BLaER1 treated with 17β-estradiol and CSF1 and Interleukin-3, amounts not matched to agents 10 nM and 100 nM (cell line): Measurements from ENCODE around the gene HAAO.
A peak's percentile ranks its signal among the peaks of the same experiment; 100 is the strongest.

ENCODE experiments used
- H3K27ac ChIP-seq, 11 experiments: shearing (Covaris generic); formaldehyde crosslinking; 2 replicates each; pipeline ENCODE4 v1.8.1; 2022
- H3K27me3 ChIP-seq, 11 experiments: shearing (Covaris generic); formaldehyde crosslinking; 2 replicates each; pipeline ENCODE4 v1.8.1; 2022
- H3K36me3 ChIP-seq, 11 experiments: shearing (Covaris generic); formaldehyde crosslinking; 2 replicates each; pipeline ENCODE4 v1.8.1; 2022
- H3K4me1 ChIP-seq, 10 experiments: shearing (Covaris generic); formaldehyde crosslinking; 2 replicates each; pipeline ENCODE4 v1.8.1; 2022
- H3K4me2 ChIP-seq, 11 experiments: shearing (Covaris generic); formaldehyde crosslinking; 2 replicates each; pipeline ENCODE4 v1.8.1; 2022
- H3K4me3 ChIP-seq, 10 experiments: shearing (Covaris generic); formaldehyde crosslinking; 2 replicates each; pipeline ENCODE4 v1.8.1; 2022
- H3K9ac ChIP-seq, 11 experiments: shearing (Covaris generic); formaldehyde crosslinking; 2 replicates each; pipeline ENCODE4 v1.8.1; 2022
- H3K9me3 ChIP-seq, 11 experiments: shearing (Covaris generic); formaldehyde crosslinking; replicated peaks in 1 of 11; 2 replicates each; pipeline ENCODE4 v1.8.1; 2022
- H4K20me1 ChIP-seq, 11 experiments: shearing (Covaris generic); formaldehyde crosslinking; 2 replicates each; pipeline ENCODE4 v1.8.1; 2022
- Cebpa-rat ChIP-seq, 11 experiments: shearing (Covaris generic); IDR thresholded peaks; 2 replicates each; pipeline ENCODE4 v1.8.1; 2022

Gene HAAO

GRCh38 chr2:42819160-42819559 is 26.8 kb upstream of the HAAO start:
- Histone ChIP-seq H3K36me3 (no peaks in the 10 kb centered on the region), H3K4me2 (no peak overlapping the region), H3K9me3 (peaks cover 18 to 60% (median 23%) of the 10 kb centered on the region in 11 experiments), H3K4me1 (peaks cover 0 to 6% (median 4%) of the 10 kb centered on the region in 10 experiments; a peak in 9 of 20 replicates), H3K27ac (no peak overlapping the region), H3K9ac (no peak overlapping the region), H3K4me3 (no peak overlapping the region), H3K27me3 (0 out of 22 replicates have a peak, but pooled peaks cover 0 to 3% (median 0%) of the 10 kb centered on the region in 11 experiments), H4K20me1 (no peaks in the 10 kb centered on the region)
- no peak for TF ChIP-seq Cebpa-rat (IDR thresholded peaks at IDR 0.05)

- H3K9ac ChIP-seq = no peak overlapping the region
- H3K4me3 ChIP-seq = no peak overlapping the region
- H3K4me2 ChIP-seq = no peak overlapping the region
- H3K36me3 ChIP-seq = no peaks in the 10 kb centered on the region
- H3K27ac ChIP-seq = no peak overlapping the region
- peaks cover 13 to 23% (median 14%) of the 10 kb centered on the region in 10 experiments for H3K4me1 ChIP-seq
- no peak for TF ChIP-seq Cebpa-rat (IDR thresholded peaks at IDR 0.05)
- H4K20me1 ChIP-seq = no peaks in the 10 kb centered on the region
- H3K27me3 ChIP-seq = no peaks in the 10 kb centered on the region
- H3K9me3 ChIP-seq = peaks cover 25 to 52% (median 29%) of the 10 kb centered on the region in 11 experiments
Observed at GRCh38 chr2:42815726-42816125, 23.3 kb upstream of the HAAO start.

GRCh38 chr2:42813763-42814162 is 21.4 kb upstream of the HAAO start:
- Histone ChIP-seq H3K36me3 (no peaks in the 10 kb centered on the region), H3K4me1 (peaks cover 21 to 33% (median 23%) of the 10 kb centered on the region in 10 experiments), H3K4me2 (no peak overlapping the region), H3K9me3 (peaks cover 23 to 49% (median 27%) of the 10 kb centered on the region in 11 experiments), H3K27me3 (no peaks in the 10 kb centered on the region), H3K4me3 (no peak overlapping the region), H3K27ac (no peak overlapping the region), H4K20me1 (no peaks in the 10 kb centered on the region), H3K9ac (no peak overlapping the region)
- TF ChIP-seq Cebpa-rat (IDR thresholded peaks at IDR 0.05) = no peak

GRCh38 chr2:42812899-42813479 is 20.6 kb upstream of the HAAO start:
- Histone ChIP-seq H3K27ac (peak overlapping the region in 1 of 11 experiments; percentile 28; a peak in 1 of 22 replicates), H3K9ac (no peak overlapping the region), H3K36me3 (no peaks in the 10 kb centered on the region), H3K9me3 (peaks cover 17 to 41% (median 19%) of the 10 kb centered on the region in 11 experiments), H3K4me3 (no peak overlapping the region), H4K20me1 (no peaks in the 10 kb centered on the region), H3K4me1 (peaks cover 21 to 35% (median 25%) of the 10 kb centered on the region in 10 experiments), H3K27me3 (no peaks in the 10 kb centered on the region), H3K4me2 (peak overlapping the region in 4 of 11 experiments; percentile 18 to 87 (median 48); a peak in 6 of 22 replicates)
- TF ChIP-seq Cebpa-rat (IDR thresholded peaks at IDR 0.05) = no peak

- Histone ChIP-seq H3K4me3 (peak overlapping the region; percentile 49 to 74 (median 63)), H4K20me1 (no peaks in the 10 kb centered on the region), H3K27ac (peak overlapping the region; percentile 93 to 99 (median 97)), H3K4me2 (peak overlapping the region; percentile 83 to 97 (median 91)), H3K4me1 (peaks cover 21 to 35% (median 25%) of the 10 kb centered on the region in 10 experiments), H3K36me3 (no peaks in the 10 kb centered on the region), H3K27me3 (no peaks in the 10 kb centered on the region), H3K9me3 (peaks cover 16 to 27% (median 18%) of the 10 kb centered on the region in 11 experiments), H3K9ac (peak overlapping the region; percentile 93 to 99 (median 96))
- TF ChIP-seq Cebpa-rat (IDR thresholded peaks at IDR 0.05) = no peak
Observed at GRCh38 chr2:42810971-42811811, 18.8 kb upstream of the HAAO start.

GRCh38 chr2:42810121-42810970 is 18.0 kb upstream of the HAAO start:
- H3K4me3 ChIP-seq = peak overlapping the region; percentile 49 to 74 (median 63)
- H3K27ac ChIP-seq = peak overlapping the region; percentile 93 to 99 (median 97)
- no peaks in the 10 kb centered on the region for H3K27me3 ChIP-seq
- peak overlapping the region; percentile 83 to 97 (median 91) for H3K4me2 ChIP-seq
- peak overlapping the region; percentile 93 to 99 (median 96) for H3K9ac ChIP-seq
- no peaks in the 10 kb centered on the region for H4K20me1 ChIP-seq
- H3K4me1 ChIP-seq = peaks cover 21 to 35% (median 25%) of the 10 kb centered on the region in 10 experiments
- peak; percentile 21 to 84 (median 64); a peak in 14 of 22 replicates for TF ChIP-seq Cebpa-rat (IDR thresholded peaks at IDR 0.05)
- peaks cover 16 to 21% (median 18%) of the 10 kb centered on the region in 11 experiments for H3K9me3 ChIP-seq
- no peaks in the 10 kb centered on the region for H3K36me3 ChIP-seq

- H3K9ac ChIP-seq = peak overlapping the region; percentile 93 to 99 (median 96)
- H3K9me3 ChIP-seq = peaks cover 14 to 15% (median 14%) of the 10 kb centered on the region in 11 experiments
- peak overlapping the region; percentile 49 to 74 (median 63) for H3K4me3 ChIP-seq
- H3K4me2 ChIP-seq = peak overlapping the region; percentile 77 to 97 (median 91)
- no peak for TF ChIP-seq Cebpa-rat (IDR thresholded peaks at IDR 0.05)
- H3K36me3 ChIP-seq = no peaks in the 10 kb centered on the region
- no peaks in the 10 kb centered on the region for H3K27me3 ChIP-seq
- no peaks in the 10 kb centered on the region for H4K20me1 ChIP-seq
- peak overlapping the region; percentile 93 to 99 (median 97) for H3K27ac ChIP-seq
- H3K4me1 ChIP-seq = peaks cover 21 to 40% (median 25%) of the 10 kb centered on the region in 10 experiments
Observed at GRCh38 chr2:42809819-42810120, 17.4 kb upstream of the HAAO start.

- Histone ChIP-seq H3K36me3 (no peaks in the 10 kb centered on the region), H4K20me1 (no peaks in the 10 kb centered on the region), H3K4me2 (peak overlapping the region; percentile 77 to 97 (median 91)), H3K4me1 (peaks cover 22 to 45% (median 27%) of the 10 kb centered on the region in 10 experiments), H3K9me3 (peaks cover 9 to 10% (median 9%) of the 10 kb centered on the region in 11 experiments), H3K4me3 (peak overlapping the region; percentile 49 to 74 (median 63)), H3K27ac (peak overlapping the region; percentile 93 to 99 (median 97)), H3K27me3 (no peaks in the 10 kb centered on the region), H3K9ac (peak overlapping the region; percentile 93 to 99 (median 96))
- no peak for TF ChIP-seq Cebpa-rat (IDR thresholded peaks at IDR 0.05)
Observed at GRCh38 chr2:42809131-42809818, 16.9 kb upstream of the HAAO start.
